Fibroblast of lung (primary cell): ENCODE measurements around the gene CDHR2.

Experiments used
- EZH2 ChIP-seq: IDR thresholded peaks from 2 replicates; pipeline ENCODE4 v1.5.1; 2012; ENCODE audit warnings: low read length, control low read depth, mild to moderate bottlenecking; ENCODE audit errors: missing control alignments
- TF ChIP-seq, protein P1 (sequence below), 2 donors: IDR thresholded peaks in 1 of 2; conservative IDR thresholded peaks in 1 of 2; 1 replicate in 1 of 2; 2 replicates in 1 of 2; pipeline ENCODE4 v1.5.1; 2011 to 2012; ENCODE audit warnings: low read length in 2 of 2, control low read depth in 1 of 2, inconsistent platforms in 1 of 2, low read depth in 1 of 2, mild to moderate bottlenecking in 1 of 2

DNA sequence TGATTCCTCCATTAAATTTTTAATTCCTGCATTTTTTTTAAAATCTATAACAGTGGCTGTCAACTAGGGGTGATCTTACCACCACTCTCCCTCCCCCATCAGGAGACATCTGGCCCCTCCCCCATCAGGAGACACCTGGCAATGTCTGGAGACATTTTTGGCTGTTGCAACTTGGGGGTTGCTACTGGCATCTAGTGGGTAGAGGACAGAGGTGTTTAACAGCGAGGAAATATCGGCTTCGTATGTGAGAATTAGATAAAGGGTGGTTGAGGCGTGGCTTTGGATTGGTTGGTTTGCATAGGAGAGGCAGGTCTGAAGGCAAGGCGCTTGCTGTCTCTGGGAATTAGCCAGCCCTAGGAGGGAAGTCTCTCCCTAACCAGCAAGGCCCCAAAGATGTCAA, 10.5 kb downstream of the CDHR2 start:
- TF ChIP-seq, protein P1, sequence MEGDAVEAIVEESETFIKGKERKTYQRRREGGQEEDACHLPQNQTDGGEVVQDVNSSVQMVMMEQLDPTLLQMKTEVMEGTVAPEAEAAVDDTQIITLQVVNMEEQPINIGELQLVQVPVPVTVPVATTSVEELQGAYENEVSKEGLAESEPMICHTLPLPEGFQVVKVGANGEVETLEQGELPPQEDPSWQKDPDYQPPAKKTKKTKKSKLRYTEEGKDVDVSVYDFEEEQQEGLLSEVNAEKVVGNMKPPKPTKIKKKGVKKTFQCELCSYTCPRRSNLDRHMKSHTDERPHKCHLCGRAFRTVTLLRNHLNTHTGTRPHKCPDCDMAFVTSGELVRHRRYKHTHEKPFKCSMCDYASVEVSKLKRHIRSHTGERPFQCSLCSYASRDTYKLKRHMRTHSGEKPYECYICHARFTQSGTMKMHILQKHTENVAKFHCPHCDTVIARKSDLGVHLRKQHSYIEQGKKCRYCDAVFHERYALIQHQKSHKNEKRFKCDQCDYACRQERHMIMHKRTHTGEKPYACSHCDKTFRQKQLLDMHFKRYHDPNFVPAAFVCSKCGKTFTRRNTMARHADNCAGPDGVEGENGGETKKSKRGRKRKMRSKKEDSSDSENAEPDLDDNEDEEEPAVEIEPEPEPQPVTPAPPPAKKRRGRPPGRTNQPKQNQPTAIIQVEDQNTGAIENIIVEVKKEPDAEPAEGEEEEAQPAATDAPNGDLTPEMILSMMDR (conservative IDR thresholded peaks at IDR 0.05 in 1 of 2, IDR thresholded peaks at IDR 0.05 in 1 of 2; ENCODE audit: low read depth in 1 of 2, low read length in 2 of 2): no peak
- no peak for TF ChIP-seq EZH2
